HL-60 (cell line): Measurements from ENCODE around the gene TMTC2.

Source experiments
- DNase-seq, 2 experiments: peaks; one replicate each; pipeline ENCODE4 v3.0.0-alpha.2; 2010 to 2020; ENCODE audit warnings: low read depth in 1 of 2, low spot score in 1 of 2
- H3K27ac ChIP-seq: fragments of 250-450 bp; sonication (Bioruptor Pico); replicated peaks from 2 replicates; pipeline ENCODE4 v1.5.1; 2020; ENCODE audit warnings: mild to moderate bottlenecking, moderate library complexity
- H3K27me3 ChIP-seq: fragments of 250-450 bp; sonication (Bioruptor Pico); 2 replicates; pipeline ENCODE4 v1.5.1; 2021; ENCODE audit warnings: mild to moderate bottlenecking, moderate library complexity; ENCODE audit not compliant: insufficient read depth, poor library complexity, severe bottlenecking
- H3K4me3 ChIP-seq: replicated peaks from 2 replicates; pipeline ENCODE4 v1.5.1; 2011; ENCODE audit warnings: mild to moderate bottlenecking, control low read depth, low read length; ENCODE audit not compliant: insufficient read depth
- GABPA ChIP-seq: IDR thresholded peaks from 2 replicates; pipeline ENCODE4 v1.6.1; 2012; ENCODE audit warnings: low read depth
- POLR2AphosphoS5 ChIP-seq: IDR thresholded peaks from 2 replicates; pipeline ENCODE4 v1.6.1; 2012; ENCODE audit warnings: low read depth
- SPI1 ChIP-seq: IDR thresholded peaks from 2 replicates; pipeline ENCODE4 v1.6.1; 2012; ENCODE audit warnings: low read depth, mild to moderate bottlenecking, borderline replicate concordance
- TF ChIP-seq, protein P1 (sequence below): IDR thresholded peaks from one replicate; pipeline ENCODE4 v1.5.1; 2011; ENCODE audit warnings: low read length, control low read depth, inconsistent platforms; ENCODE audit not compliant: insufficient read depth
- TF ChIP-seq, protein P2 (sequence below): IDR thresholded peaks from 2 replicates; pipeline ENCODE4 v1.6.1; 2012; ENCODE audit warnings: low read depth; ENCODE audit not compliant: insufficient replicate concordance

The TMTC2 gene

DNA sequence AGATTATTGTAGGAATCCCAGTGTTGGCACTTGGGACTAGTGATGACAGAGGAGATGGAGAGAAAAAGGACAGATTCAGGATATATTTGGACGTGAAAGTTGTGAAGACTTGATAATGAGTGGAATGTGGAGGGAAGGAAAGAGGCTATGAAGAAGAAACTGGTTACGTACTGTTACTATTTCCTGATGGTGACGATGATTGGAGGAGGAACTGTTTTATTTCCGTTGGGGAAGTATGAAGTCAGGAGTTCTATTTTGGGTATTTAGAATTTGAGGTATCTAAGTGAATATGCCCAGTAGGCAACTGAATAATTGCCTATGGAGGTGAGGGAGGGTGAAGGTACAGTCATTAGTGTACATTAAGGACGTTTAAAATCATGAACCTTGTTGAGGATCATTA, 207.2 kb downstream of the TMTC2 start:
- Histone ChIP-seq H3K4me3 (no peak overlapping the region), H3K27me3 (no peaks in the 10 kb centered on the region), H3K27ac (no peak overlapping the region)
- TF ChIP-seq POLR2AphosphoS5 (no peak), GABPA (no peak), SPI1 (no peak)
- TF ChIP-seq, protein P1, sequence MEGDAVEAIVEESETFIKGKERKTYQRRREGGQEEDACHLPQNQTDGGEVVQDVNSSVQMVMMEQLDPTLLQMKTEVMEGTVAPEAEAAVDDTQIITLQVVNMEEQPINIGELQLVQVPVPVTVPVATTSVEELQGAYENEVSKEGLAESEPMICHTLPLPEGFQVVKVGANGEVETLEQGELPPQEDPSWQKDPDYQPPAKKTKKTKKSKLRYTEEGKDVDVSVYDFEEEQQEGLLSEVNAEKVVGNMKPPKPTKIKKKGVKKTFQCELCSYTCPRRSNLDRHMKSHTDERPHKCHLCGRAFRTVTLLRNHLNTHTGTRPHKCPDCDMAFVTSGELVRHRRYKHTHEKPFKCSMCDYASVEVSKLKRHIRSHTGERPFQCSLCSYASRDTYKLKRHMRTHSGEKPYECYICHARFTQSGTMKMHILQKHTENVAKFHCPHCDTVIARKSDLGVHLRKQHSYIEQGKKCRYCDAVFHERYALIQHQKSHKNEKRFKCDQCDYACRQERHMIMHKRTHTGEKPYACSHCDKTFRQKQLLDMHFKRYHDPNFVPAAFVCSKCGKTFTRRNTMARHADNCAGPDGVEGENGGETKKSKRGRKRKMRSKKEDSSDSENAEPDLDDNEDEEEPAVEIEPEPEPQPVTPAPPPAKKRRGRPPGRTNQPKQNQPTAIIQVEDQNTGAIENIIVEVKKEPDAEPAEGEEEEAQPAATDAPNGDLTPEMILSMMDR = no peak
- TF ChIP-seq, protein P2, sequence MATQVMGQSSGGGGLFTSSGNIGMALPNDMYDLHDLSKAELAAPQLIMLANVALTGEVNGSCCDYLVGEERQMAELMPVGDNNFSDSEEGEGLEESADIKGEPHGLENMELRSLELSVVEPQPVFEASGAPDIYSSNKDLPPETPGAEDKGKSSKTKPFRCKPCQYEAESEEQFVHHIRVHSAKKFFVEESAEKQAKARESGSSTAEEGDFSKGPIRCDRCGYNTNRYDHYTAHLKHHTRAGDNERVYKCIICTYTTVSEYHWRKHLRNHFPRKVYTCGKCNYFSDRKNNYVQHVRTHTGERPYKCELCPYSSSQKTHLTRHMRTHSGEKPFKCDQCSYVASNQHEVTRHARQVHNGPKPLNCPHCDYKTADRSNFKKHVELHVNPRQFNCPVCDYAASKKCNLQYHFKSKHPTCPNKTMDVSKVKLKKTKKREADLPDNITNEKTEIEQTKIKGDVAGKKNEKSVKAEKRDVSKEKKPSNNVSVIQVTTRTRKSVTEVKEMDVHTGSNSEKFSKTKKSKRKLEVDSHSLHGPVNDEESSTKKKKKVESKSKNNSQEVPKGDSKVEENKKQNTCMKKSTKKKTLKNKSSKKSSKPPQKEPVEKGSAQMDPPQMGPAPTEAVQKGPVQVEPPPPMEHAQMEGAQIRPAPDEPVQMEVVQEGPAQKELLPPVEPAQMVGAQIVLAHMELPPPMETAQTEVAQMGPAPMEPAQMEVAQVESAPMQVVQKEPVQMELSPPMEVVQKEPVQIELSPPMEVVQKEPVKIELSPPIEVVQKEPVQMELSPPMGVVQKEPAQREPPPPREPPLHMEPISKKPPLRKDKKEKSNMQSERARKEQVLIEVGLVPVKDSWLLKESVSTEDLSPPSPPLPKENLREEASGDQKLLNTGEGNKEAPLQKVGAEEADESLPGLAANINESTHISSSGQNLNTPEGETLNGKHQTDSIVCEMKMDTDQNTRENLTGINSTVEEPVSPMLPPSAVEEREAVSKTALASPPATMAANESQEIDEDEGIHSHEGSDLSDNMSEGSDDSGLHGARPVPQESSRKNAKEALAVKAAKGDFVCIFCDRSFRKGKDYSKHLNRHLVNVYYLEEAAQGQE = no peak
- DNase-seq = no peak

DNA sequence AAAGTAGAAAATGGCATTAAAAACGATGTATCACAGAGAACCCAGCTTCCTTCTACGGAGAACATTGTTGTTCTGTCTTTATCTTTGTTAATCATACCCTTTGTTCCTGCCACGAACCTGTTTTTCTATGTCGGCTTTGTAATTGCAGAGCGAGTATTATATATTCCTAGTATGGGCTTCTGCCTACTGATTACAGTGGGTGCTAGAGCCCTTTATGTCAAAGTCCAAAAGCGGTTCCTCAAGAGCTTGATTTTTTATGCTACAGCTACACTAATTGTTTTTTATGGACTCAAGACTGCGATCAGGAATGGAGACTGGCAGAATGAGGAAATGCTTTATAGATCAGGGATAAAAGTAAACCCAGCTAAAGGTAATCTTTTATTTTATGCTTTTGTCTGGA, 209.6 kb downstream of the TMTC2 start:
- no peaks in the 10 kb centered on the region for H3K27me3 ChIP-seq
- DNase-seq = no peak
- TF ChIP-seq GABPA (no peak), POLR2AphosphoS5 (no peak), SPI1 (no peak; the same call in 1 of the 2 replicates)
- TF ChIP-seq, protein P1 = no peak
- TF ChIP-seq, protein P2 = no peak
- H3K4me3 ChIP-seq = no peak overlapping the region
- no peak overlapping the region for H3K27ac ChIP-seq

DNA sequence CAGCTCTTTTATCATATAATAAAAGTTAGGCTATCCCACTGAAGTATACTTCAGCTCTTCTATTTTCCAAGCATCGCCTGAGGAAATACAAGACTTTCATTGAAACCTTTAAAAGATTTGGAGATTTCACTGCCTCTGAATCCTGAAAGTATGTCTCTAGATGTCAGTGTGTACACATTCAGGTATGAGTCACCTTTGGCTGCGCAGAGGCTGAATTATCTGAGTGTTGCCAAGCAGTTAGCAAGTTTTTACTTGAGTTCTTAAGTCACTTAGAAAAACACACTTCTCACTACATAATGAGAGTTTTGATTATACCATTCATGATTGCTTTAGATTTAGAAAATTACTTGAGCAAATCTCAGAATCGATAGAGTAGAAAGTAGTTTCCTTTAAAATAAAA, 210.3 kb downstream of the TMTC2 start:
- no peak overlapping the region for H3K27ac ChIP-seq
- H3K4me3 ChIP-seq = no peak overlapping the region
- DNase-seq = no peak
- no peak for TF ChIP-seq SPI1
- no peaks in the 10 kb centered on the region for H3K27me3 ChIP-seq

DNA sequence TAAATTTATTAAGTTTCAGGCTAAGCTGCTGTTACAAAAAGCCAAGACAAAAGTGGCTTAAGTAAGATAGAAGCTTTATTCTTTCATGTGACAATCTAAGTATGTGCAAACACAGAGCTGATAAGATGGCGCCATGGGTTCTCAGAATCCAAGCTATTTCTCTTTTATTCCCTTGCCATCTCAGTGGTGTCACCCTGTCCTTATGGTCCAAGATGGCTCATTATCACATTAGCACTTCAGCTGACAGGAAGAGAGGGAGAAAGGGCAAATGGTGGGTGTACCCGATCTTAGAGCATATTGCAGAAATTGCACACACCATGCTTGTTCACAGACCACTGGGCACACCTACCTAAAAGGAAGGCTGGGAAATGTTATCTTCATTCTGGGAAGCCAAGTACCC, 211.7 kb downstream of the TMTC2 start:
- DNase-seq = no peak
- Histone ChIP-seq H3K27ac (no peak overlapping the region), H3K27me3 (no peaks in the 10 kb centered on the region), H3K4me3 (no peak overlapping the region)
- TF ChIP-seq, protein P1 = no peak
- TF ChIP-seq POLR2AphosphoS5 (no peak), SPI1 (no peak), GABPA (no peak)
- TF ChIP-seq, protein P2 = no peak
